HEK293 (cell line): ENCODE data around the gene USO1.

ENCODE experiments used
- CTCF ChIA-PET: fragments of 350-600 bp; formaldehyde crosslinking; extraction: SDS; loops from one replicate; lab custom pipeline; 2021; ENCODE audit warnings: antibody characterized with exemption; lab: Yijun Ruan, JAX
- POLR2A ChIA-PET: fragments of 300-600 bp; formaldehyde crosslinking; extraction: SDS; loops from one replicate; lab custom pipeline; 2020; ENCODE audit warnings: antibody characterized with exemption, inconsistent platforms; lab: Yijun Ruan, JAX
- H3K27ac ChIP-seq: fragments of 200-500 bp; sonication (Bioruptor generic); 2 replicates; pipeline ENCODE4 v1.5.1; 2014; ENCODE audit warnings: low read depth, low read length, control low read depth, inconsistent platforms; ENCODE audit errors: extremely low read depth
- H3K36me3 ChIP-seq, 2 experiments: fragments of 200-500 bp in 1 of 2; sonication (Bioruptor generic) in 1 of 2; 1 replicate in 1 of 2; 2 replicates in 1 of 2; pipeline ENCODE4 v1.5.1; 2014 to 2017; ENCODE audit warnings: inconsistent platforms in 2 of 2, low read length in 2 of 2; ENCODE audit not compliant: control insufficient read depth in 2 of 2, insufficient read depth in 1 of 2
- H3K4me1 ChIP-seq: fragments of 200-500 bp; sonication (Bioruptor generic); 2 replicates; pipeline ENCODE4 v1.5.1; 2014; ENCODE audit warnings: mild to moderate bottlenecking, low read length, inconsistent platforms; ENCODE audit not compliant: control insufficient read depth, insufficient read depth
- H3K4me3 ChIP-seq: 2 replicates; pipeline ENCODE4 v1.5.1; 2011; ENCODE audit warnings: low read depth, mild to moderate bottlenecking, control low read depth, low read length, moderate library complexity
- H3K9me3 ChIP-seq: fragments of 200-500 bp; sonication (Bioruptor generic); 2 replicates; pipeline ENCODE4 v1.5.1; 2014; ENCODE audit warnings: low read depth, low read length, inconsistent platforms; ENCODE audit not compliant: control insufficient read depth, insufficient read depth
- KLF1 ChIP-seq: fragments of 450-650 bp; formaldehyde crosslinking; IDR thresholded peaks from 2 replicates; pipeline ENCODE4 v1.5.1; 2016; ENCODE audit warnings: missing biosample characterization, missing genetic modification characterization
- KLF7 ChIP-seq: fragments of 450-650 bp; formaldehyde crosslinking; IDR thresholded peaks from 2 replicates; pipeline ENCODE4 v1.5.1; 2016; ENCODE audit warnings: missing biosample characterization, missing genetic modification characterization, borderline replicate concordance
- PRDM10 ChIP-seq: fragments of 450-650 bp; formaldehyde crosslinking; IDR thresholded peaks from 2 replicates; pipeline ENCODE4 v1.5.1; 2016; ENCODE audit warnings: missing biosample characterization, missing genetic modification characterization
- ZEB2 ChIP-seq: fragments of 450-650 bp; formaldehyde crosslinking; IDR thresholded peaks from 2 replicates; pipeline ENCODE4 v1.5.1; 2016; ENCODE audit warnings: missing biosample characterization, missing genetic modification characterization
- ZFP37 ChIP-seq: fragments of 450-650 bp; formaldehyde crosslinking; IDR thresholded peaks from 2 replicates; pipeline ENCODE4 v1.5.1; 2016; ENCODE audit warnings: missing biosample characterization, missing genetic modification characterization
- ZNF121 ChIP-seq: fragments of 450-650 bp; formaldehyde crosslinking; IDR thresholded peaks from 2 replicates; pipeline ENCODE4 v1.5.1; 2016; ENCODE audit warnings: missing biosample characterization, missing genetic modification characterization
- ZNF549 ChIP-seq: fragments of 450-650 bp; IDR thresholded peaks from 2 replicates; pipeline ENCODE4 v1.5.1; 2018; ENCODE audit warnings: missing biosample characterization, missing genetic modification characterization, mild to moderate bottlenecking, inconsistent platforms, moderate library complexity
- ZNF571 ChIP-seq: fragments of 450-650 bp; formaldehyde crosslinking; IDR thresholded peaks from 2 replicates; pipeline ENCODE4 v1.5.0; 2017; ENCODE audit warnings: missing biosample characterization, missing genetic modification characterization
- ZNF600 ChIP-seq: fragments of 450-650 bp; formaldehyde crosslinking; IDR thresholded peaks from 2 replicates; pipeline ENCODE4 v1.5.1; 2016; ENCODE audit warnings: missing biosample characterization, missing genetic modification characterization
- ZNF626 ChIP-seq: fragments of 450-650 bp; sonication (Bioruptor Pico); formaldehyde crosslinking; IDR thresholded peaks from 2 replicates; pipeline ENCODE4 v1.5.1; 2018; ENCODE audit warnings: missing biosample characterization, missing genetic modification characterization, inconsistent platforms
- ZNF776 ChIP-seq: fragments of 450-650 bp; formaldehyde crosslinking; IDR thresholded peaks from 2 replicates; pipeline ENCODE4 v1.5.0; 2017; ENCODE audit warnings: missing biosample characterization, missing genetic modification characterization, borderline replicate concordance
- ZNF837 ChIP-seq: fragments of 450-650 bp; formaldehyde crosslinking; IDR thresholded peaks from 2 replicates; pipeline ENCODE4 v1.5.1; 2016; ENCODE audit warnings: missing biosample characterization, missing genetic modification characterization
- TF ChIP-seq, protein P1 (sequence below): fragments of 450-650 bp; formaldehyde crosslinking; IDR thresholded peaks from 2 replicates; pipeline ENCODE4 v1.5.1; 2016; ENCODE audit warnings: missing biosample characterization, missing genetic modification characterization

Gene USO1

DNA sequence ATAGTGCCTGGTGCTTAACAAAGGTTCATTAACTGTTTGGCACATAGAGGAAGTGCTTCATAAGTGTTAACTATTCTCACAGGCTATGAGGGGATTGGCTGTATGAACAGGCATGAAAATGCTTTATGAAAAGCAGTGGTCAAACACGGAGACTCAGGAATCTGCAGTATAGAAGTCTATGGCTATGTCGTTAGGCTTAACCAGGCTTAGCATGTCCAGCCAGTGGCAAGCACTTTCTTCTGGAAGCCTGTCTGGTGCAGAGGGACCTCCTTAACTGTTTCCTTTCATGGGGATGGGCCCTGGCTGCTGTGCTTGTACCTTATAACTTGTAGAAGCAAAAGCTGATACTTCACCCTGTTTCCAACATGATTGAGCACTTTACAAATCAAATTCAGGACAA, 99.4 kb downstream of the USO1 start (continued):
- TF ChIP-seq ZNF121 (tag by site-specific recombination) (no peak), ZFP37 (tag by site-specific recombination) (no peak), ZNF571 (tag by site-specific recombination) (no peak)
- TF ChIP-seq, protein P1, sequence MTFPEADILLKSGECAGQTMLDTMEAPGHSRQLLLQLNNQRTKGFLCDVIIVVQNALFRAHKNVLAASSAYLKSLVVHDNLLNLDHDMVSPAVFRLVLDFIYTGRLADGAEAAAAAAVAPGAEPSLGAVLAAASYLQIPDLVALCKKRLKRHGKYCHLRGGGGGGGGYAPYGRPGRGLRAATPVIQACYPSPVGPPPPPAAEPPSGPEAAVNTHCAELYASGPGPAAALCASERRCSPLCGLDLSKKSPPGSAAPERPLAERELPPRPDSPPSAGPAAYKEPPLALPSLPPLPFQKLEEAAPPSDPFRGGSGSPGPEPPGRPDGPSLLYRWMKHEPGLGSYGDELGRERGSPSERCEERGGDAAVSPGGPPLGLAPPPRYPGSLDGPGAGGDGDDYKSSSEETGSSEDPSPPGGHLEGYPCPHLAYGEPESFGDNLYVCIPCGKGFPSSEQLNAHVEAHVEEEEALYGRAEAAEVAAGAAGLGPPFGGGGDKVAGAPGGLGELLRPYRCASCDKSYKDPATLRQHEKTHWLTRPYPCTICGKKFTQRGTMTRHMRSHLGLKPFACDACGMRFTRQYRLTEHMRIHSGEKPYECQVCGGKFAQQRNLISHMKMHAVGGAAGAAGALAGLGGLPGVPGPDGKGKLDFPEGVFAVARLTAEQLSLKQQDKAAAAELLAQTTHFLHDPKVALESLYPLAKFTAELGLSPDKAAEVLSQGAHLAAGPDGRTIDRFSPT (tag by site-specific recombination): no peak

GRCh38 chr4:75830906-75831305, 106.5 kb downstream of the USO1 start:
- POLR2A ChIA-PET: no interaction called here
- Histone ChIP-seq H3K9me3 (no peaks in the 10 kb centered on the region), H3K4me3 (no peak overlapping the region), H3K27ac (no peak overlapping the region), H3K4me1 (no peaks in the 10 kb centered on the region), H3K36me3 (no peaks in the 10 kb centered on the region)
- no peak for TF ChIP-seq KLF7
- CTCF ChIA-PET: no interaction called here

GRCh38 chr4:75831856-75832405, 107.6 kb downstream of the USO1 start:
- CTCF ChIA-PET: interaction anchor here (0.6 kb wide), 1 partner anchor 20 kb away, joined by 3 read pairs; no protein-coding TSS in a partner anchor
- no peaks in the 10 kb centered on the region for H3K9me3 ChIP-seq
- no peaks in the 10 kb centered on the region for H3K36me3 ChIP-seq
- POLR2A ChIA-PET: no interaction called here
- no peaks in the 10 kb centered on the region for H3K4me1 ChIP-seq
- no peak overlapping the region for H3K4me3 ChIP-seq
- H3K27ac ChIP-seq: no peak overlapping the region
- peak; percentile 24; the same call in 1 of the 2 replicates for TF ChIP-seq PRDM10 (tag by site-specific recombination)
- no peak for TF ChIP-seq KLF1 (tag by site-specific recombination)
- no peak for TF ChIP-seq ZNF776

- Histone ChIP-seq H3K27ac (no peak overlapping the region), H3K4me1 (no peaks in the 10 kb centered on the region), H3K36me3 (no peaks in the 10 kb centered on the region), H3K4me3 (no peak overlapping the region), H3K9me3 (no peaks in the 10 kb centered on the region)
- TF ChIP-seq ZNF549 (tag by site-specific recombination) (peak; percentile 96), ZNF600 (tag by site-specific recombination) (no peak), ZNF626 (no peak), ZEB2 (no peak), ZNF837 (no peak)
- ChIA-PET CTCF (interaction anchor here (1.4 kb wide), 1 partner anchor 14 kb away, joined by 7 read pairs; no protein-coding TSS in a partner anchor), POLR2A (no interaction called here)
Observed at GRCh38 chr4:75834095-75834771, 109.9 kb downstream of the USO1 start.
